ENCODE results near the gene SMTN.
"Not testable (repeated sequence)": the region's sequence is repeated elsewhere in the genome, so short reads cannot be mapped to it uniquely, and the experiment has no call there.

The SMTN gene

GRCh38 chr22:31080848-31081649, at the start of gene SMTN:
Gene SMTN (plus strand): TSS chr22:31081318. CDS start chr22:31083259, 1,941 bp downstream.
- DNase-seq: peak; percentile 68 to 81

- DNase-seq: no peak
These were observed 44.2 kb upstream of the SMTN start for GRCh38 chr22:31036671-31037550.

- no peak for DNase-seq
These were observed 42.4 kb upstream of the SMTN start for GRCh38 chr22:31038686-31039085.

GRCh38 chr22:31039393-31039792, 41.7 kb upstream of the SMTN start:
- no peak for DNase-seq

DNA sequence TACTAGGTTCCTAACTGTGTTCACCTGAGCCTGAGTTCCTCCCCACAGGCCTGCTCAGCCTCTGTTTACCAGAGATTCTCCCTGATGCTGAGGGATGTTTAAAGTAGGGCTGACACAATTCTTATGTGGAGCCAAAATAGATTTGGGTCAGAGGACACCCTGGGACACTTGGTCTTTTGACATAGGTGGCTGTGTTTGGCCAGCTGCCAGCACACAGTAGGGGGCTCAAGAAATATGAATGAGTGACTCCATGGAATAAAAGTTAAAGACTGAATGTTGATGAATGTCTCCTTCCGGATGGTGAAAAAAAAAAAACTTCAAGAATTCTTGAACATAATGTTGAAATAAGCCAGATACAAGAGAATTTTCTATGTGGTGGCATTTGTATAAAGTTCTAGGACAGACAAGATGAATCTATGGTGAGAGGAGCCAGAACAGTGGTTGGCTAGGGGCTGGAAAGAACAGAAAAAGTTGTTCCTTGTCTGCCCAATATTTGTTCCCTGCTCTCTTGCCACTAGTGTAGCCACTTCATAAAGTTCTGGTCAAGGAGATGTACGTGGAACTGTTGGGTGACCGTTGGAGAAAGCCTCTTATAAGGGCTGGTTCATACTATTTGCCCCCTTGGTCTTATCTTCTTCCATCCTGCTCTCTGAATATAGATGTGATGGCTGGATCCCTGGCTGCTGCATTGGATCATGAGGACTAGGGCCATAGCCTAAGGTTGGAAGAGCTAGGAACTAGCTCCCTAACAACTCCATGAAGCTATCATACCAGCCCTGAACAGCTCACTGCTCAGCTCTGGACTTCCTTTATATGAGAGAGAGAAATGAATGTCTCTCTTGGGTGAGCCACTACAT, 40.3 kb upstream of the SMTN start:
- DNase-seq: no peak

GRCh38 chr22:31044262-31044861, 36.8 kb upstream of the SMTN start:
- DNase-seq: no peak

- no peak for DNase-seq
These were observed 35.1 kb upstream of the SMTN start for GRCh38 chr22:31045900-31046538.

DNA sequence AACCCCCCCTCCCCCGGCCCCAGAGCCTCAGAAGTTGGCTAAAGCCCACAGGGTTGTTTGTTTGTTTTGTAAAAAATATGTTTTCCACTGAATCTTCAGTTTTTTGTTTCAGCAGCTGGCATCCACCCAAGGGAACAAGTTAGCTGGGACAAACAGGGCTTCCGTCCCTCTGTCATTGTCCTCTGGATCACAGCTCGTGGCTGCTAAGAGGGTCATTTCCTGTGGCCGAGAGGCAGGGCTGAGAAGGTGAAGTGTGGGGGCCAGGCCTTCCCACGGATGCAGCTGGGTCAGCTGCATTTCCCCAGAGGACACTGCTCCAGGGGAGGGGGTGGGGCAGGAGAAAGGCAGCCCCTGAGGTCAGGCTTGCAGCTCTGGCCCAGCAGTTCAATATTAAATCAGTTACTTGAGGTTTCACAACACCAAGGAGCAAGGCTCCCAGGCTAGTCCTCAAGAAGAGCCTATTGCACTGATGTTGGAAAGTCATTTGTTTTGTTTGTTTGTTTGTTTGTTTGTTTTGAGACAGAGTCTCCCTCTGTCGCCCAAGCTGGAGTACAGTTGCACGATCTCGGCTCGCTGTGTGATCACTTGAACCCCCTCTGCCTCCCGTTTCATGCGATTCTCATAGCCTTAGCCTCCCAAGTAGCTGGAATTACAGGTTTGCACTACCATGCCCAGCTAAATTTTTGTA, 34.4 kb upstream of the SMTN start:
- no peak for DNase-seq

DNA sequence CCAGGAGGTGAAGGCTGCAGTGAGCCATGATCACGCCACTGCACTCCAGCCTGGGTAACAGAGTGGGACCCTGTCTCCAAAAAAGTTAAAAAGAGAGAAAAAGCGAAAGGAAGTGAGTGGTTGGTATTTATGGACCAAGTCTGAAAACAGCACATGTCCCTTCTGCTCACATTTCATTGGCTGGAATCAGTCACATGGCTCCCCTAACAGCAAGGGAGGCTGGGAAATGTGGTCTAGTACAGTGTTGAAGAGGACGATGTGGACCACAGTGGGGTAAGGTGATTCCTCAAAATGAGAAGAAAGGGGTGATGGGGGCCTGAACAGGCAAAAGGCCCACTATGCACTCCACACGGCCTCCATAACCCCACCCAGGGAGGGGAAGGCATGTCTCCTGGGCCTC, 32.5 kb upstream of the SMTN start:
- DNase-seq: no peak

GRCh38 chr22:31049815-31050420, 31.2 kb upstream of the SMTN start:
- DNase-seq: no peak

GRCh38 chr22:31055117-31055634, 25.9 kb upstream of the SMTN start:
- DNase-seq: no peak

GRCh38 chr22:31055635-31056159, 25.4 kb upstream of the SMTN start:
- DNase-seq: no peak

- DNase-seq: no peak
These were observed 24.0 kb upstream of the SMTN start for GRCh38 chr22:31056986-31057599.

DNA sequence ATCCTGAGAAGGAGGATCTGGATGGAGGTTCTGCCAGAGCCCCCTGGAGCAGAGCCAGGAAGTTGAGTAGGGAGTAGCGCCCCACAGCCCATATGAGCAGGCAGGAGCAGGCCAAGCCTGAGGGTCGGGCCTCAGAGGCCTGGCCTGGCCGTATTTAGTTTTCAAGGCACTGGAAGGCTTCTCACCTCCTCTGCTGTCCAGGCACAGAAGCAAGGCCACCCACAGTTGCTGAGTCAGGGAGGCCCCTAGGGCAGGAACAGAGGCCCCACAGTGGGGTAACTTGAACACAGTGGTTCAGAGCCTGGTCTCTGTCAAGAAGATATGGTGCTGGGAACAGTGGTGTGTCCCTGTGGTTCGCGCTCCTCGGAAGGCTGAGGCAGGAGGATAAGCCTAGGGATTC, 21.5 kb upstream of the SMTN start:
- DNase-seq: not testable (repeated sequence)

GRCh38 chr22:31062566-31063230, 18.4 kb upstream of the SMTN start:
- no peak for DNase-seq

DNA sequence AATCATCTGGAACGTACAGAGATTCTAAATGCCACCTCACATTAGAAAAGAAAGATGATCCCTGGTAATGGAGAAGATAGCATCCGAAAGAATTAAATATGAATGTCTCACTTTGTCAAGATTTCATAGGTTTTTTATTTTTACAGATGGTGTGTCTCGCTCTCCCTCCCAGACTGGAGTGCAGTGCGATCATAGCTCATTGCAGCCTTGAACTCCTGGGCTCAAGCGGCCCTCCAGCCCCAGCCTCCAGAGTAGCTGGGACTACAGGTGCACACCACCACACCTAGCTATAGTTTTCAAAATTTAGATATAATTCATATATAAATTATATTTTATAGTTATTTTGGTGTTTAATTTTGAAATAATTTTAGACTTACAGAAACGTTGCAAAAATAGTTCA, 16.7 kb upstream of the SMTN start:
- DNase-seq: no peak

GRCh38 chr22:31068970-31069369, 12.1 kb upstream of the SMTN start:
- no peak for DNase-seq

- not testable (repeated sequence) for DNase-seq
These were observed 11.3 kb upstream of the SMTN start for GRCh38 chr22:31069691-31070314.

GRCh38 chr22:31073125-31073524, 8.0 kb upstream of the SMTN start:
- not testable (repeated sequence) for DNase-seq
